NOMO-1 treated with DMSO at 0.1 percent for 48 hours (cell line): ENCODE results near the gene ABTB2.

ENCODE experiments used
- DNase-seq: peaks from one replicate; lab custom pipeline; 2025; ENCODE audit not compliant: unreplicated experiment; lab: John Stamatoyannopoulos, UW

ABTB2 gene

DNA sequence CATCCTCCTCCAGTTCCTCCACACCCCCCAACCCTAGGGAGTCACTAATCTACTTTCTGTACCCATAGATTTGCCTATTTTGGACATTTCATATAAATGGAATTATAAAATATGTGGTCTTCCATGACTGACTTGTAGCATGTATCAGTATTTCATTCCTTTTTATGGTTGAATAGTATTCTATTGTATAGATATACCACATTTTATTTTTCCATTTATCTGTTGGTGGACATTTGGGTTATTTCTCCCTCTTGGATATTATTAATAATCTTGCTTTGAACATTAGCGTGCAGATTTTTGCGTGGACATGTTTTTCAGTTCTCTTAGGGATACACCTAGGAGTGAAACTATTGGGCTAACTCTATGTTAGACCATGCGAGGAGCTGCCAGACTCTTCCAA lies 229.0 kb downstream of the ABTB2 start:
- DNase-seq = no peak

- no peak for DNase-seq
Measured at GRCh38 chr11:34126959-34127848, 230.6 kb downstream of the ABTB2 start.

DNA sequence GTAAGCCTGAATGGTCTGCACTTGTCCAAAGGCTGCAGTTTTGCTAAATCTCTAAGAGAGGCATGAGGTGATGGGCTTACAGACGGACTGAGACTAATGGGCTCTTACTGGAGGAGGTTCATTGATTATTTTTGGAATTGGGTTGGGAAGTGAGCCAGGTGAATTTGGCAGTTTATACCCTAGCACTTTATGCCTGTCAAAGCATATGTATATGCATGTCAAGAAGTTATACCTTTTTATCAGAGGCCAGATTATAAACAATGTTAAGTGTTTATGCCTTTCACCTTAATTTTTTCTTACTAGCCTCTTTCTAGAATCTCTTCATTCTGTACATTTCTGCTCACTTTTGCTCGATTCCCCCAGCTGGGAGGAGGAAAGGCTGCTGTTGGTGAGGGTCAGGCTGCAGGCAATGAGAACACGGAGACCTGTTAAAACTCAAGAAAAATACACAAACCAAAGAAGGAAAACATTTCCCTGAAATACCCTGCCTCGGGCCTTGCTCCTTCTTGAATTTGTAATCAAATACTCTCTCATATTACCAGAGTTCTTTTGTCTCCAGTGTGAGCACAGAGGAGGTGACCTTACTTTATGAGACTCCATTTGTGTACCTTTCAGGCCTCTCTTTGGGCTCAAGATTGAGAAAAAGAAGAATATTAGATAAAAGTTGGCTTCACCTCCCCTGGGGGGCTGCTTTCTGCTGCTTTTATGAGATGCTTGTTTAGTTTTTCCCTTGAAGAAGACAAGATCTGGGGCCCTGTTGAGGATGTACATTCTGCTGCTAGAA lies 232.7 kb downstream of the ABTB2 start:
- no peak for DNase-seq

- DNase-seq = no peak
Measured at GRCh38 chr11:34120651-34121050, 237.2 kb downstream of the ABTB2 start.

DNA sequence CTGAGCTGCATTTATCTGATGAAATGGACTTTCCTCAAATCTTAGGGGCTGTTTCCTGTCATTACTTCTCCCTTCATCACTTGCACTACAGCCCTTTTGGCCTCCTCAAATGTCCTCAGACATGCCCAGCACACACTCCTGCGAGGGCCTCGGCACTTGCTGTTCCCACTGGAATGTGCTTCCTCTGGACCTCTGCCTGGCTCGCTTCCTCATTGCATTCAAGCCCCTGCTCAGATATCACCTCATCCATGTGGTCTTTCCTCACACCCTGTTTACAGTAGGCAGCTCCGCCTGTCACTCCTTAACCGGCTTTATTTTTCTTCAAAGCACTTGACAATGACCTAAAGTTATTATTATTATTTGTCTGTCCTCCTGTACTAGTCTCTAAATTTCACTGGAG lies 243.3 kb downstream of the ABTB2 start:
- no peak for DNase-seq

DNA sequence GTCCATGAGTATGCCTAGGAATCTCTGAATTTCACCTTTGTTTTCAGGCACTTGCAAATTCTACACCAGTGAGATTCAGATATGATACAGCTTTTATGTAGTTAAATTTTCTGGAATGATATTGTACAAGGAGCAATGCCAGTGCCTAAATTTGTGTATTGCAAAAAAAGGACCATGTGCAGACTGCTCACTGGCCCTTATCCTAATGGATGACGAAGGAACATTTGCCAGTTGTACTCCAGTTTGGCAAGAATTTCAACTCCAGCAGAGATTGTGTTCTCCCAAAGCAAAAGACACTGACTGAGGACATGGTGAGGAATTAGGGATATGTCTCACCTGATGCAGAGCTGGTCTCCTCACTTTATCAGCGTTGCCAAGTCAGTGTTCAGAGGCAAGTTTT lies 243.8 kb downstream of the ABTB2 start:
- no peak for DNase-seq

- DNase-seq = no peak
Measured at GRCh38 chr11:34111722-34112270, 246.0 kb downstream of the ABTB2 start.

DNA sequence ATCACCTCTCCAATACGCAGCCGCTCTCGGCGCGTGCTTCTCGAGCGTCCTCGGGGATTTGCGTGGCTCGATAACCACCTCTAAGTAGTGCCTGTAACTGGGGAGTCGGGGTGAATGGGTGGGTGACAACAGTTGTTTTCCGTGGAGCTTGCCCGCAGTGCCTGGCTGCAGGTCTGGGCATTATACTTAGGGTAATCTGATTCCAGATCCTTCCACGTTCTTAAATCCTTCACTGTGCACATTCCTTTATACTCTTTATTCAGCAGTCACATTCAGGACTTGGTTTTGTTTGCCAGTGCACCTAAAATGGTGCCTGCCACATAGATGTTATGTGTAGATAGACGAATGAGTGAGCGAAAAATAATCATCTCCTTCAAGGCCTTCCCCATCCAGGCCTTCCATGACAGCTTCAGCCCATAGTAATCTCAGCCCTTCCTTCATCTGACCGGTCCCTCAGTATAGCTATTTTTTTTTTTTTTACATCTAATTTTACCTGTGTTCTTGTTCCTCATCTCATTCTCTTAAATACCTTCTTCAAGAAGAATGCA lies 251.8 kb downstream of the ABTB2 start:
- DNase-seq = no peak

DNA sequence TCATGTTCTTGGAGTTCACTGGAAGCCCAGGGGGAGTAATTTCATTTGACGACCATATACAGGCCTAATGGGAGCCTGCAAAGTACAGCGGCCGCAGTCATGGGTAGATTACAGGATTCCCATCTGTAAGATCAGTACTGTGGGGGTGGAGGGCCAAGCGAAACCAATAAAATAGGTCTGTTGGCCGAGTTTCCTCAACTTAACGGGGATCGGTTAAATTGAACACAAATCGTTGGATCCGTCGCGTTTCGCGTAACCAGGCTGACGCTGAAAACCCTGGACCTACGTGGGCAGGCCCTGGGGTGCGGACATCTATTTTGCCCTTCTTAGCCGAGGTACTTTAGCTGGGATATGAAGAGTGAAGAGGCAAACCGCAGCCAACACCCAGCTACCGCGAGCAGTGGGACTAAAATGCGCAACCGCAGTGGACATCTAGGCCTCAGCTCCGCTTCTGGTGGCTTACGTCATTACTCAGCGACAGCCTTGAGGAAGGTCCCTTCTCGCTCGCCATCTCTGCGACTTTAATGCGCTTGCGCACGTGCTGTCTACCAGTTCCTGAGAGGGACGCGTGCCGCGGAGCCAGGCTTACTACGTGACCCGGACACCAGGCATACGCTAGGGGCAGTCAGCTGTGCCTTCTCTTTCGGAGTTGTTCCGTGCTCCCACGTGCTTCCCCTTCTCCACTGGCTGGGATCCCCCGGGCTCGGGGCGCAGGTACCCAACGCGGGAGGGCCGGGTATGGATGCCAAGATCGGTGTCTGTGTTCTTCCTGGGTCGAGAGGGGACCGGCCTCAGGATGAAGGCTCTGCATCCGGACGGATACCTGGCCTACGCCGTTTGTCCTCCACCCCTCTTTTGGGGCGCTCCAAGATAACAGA lies 252.5 kb downstream of the ABTB2 start, which contains the start of gene NAT10:
NAT10 (plus strand) TSS at position 551 of the 878 bp plus-strand sequence. CDS start 2,597 bp downstream, outside the sequence.
- DNase-seq = peak; percentile 97

- DNase-seq = no peak
Measured at GRCh38 chr11:34104680-34105078, 253.1 kb downstream of the ABTB2 start.
